GM19043 (cell line): ENCODE measurements around the gene OR2C1.

ENCODE experiments used
- ATAC-seq: cut with Tn5 transposase; IDR thresholded peaks from one replicate; pipeline ENCODE4 v1.9.1; 2021; ENCODE audit warnings: low read depth; ENCODE audit not compliant: unreplicated experiment

OR2C1 gene

DNA sequence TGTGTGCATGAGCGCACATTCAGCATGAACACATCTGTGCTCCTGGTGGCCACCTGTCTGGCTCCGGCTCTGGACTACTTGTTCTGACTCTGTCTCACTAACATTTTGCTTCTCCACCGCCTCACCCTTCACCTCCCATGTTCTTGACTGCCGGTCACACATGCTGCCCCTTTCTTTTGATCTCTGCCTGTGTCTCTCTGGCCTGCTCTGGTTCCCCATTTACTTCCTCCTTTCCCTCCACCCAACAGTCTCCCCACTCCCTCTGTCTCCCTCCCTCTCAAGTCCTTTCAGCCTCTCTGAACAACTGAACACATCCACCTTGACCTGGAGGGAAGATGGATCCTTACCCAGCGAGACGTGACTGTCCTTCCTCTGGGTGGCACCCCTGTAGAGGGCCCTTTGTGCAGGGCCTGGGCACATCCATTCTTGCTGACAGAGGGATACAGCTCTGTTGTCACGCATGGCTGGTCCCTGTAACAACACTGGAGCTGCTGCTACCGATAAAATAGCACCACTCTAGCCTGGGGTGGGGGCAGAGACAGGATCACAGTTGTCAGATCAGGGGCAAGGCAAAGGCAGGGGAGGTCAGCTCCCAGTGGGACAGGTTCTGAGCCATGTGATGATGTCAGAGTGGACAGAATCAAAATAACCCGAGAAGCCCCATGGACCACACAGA is 34.1 kb downstream of the OR2C1 start:
- no peak for ATAC-seq

DNA sequence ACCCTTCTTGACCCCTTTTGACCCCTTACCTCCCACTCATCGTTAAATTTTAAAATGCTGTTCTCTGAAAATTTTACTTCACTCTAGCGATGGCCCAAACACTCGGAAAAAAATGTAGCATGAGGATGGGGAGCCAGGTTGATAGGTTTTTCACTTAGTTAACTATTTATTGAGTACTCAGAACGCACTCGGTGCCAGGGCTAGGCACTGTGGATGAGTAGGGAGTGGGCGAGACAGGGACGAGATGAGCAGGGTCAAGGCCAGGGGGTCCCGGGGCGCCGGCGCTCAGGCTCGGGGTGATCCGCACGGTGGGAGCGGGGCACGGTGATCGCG is 44.7 kb downstream of the OR2C1 start:
- peak; percentile 11 for ATAC-seq

DNA sequence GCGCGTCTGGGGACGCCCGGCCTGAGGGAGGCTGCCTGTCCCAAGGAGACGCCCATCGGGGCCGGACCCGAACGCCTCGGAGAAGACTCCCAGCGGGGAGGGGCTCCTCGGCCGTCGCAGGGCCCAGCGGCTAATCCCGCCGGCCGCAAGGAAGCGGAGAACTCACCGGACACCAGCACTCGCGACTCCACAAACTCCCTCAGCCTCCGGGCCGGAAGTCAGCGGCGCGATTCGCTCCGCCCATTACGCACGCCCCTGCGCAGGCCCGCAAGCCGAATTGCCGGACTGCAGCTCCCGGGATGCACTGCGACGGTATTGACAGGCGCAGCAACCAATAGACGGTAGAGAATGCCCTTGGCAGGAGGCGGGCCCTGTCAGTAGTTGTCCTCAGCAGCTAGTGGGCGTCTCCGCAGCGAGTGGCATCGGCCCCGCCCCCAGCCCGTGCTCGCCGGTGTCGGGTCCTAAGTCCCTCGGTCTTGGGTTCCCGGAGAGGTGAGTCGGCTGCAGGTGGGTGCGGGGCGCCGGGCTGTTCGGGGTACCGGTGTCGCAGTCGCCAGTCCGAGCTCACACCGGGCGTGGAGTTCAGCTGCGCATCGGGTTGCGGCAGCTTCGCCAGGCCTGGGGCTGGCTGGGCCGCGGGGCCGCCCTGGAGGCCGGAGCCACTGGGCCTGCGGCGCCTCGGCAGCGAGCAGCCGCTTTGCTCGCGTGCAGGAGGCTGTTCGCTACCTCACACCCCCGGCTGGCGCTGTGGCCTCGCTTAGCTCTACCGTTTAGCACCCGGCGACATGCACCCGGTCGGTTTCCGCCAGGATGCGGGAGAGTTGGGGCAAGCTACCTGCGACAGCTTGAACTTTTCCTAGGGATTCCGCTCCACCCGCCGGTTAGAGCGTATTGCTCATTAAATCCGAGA is 45.3 kb downstream of the OR2C1 start, which contains the start of the genes ZNF174 and ZSCAN32:
TSS of gene ZNF174 (plus strand) at position 437 of the 910 bp plus-strand sequence. CDS start 790 bp downstream, outside the sequence.
TSS of gene ZSCAN32 (minus strand) at position 226 of the 910 bp plus-strand sequence. CDS start 3,447 bp downstream, outside the sequence.
- peak; percentile 99 for ATAC-seq

DNA sequence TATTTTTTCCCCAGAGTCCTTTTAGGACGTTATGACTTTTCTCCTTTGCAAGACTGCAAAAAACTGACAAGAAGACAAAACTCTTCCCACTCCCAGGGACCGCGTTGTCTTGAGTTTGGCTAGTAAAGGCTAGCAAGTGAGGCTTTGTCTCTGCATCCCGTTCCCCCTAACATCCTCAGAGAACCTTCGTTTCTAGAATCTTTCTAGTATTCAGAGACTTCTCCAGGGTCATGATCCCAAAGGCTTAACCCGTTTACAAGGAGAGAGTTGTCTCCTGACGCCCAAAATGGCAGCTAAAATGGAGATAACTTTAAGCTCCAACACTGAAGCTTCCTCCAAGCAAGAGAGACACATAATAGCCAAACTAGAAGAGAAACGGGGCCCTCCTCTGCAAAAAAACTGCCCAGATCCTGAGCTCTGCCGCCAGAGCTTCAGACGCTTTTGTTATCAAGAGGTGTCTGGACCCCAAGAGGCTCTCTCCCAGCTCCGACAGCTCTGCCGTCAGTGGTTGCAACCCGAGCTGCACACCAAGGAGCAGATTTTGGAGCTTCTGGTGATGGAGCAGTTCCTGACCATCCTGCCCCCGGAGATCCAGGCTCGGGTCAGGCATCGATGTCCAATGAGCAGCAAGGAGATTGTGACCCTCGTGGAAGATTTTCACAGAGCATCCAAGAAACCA is 46.2 kb downstream of the OR2C1 start:
- ATAC-seq, result no peak
